Panc1 (cell line): ENCODE measurements around the gene CLSTN2. TPM values are rescaled to one million over a fixed set of nuclear protein-coding genes. Genes with fewer than 3 reads are reported as not detected.

Experiments
- ATAC-seq: fragments of 200-7000 bp; cut with Tn5 transposase; 2 replicates; pipeline ENCODE4 v1.9.1; 2020; ENCODE audit warnings: mild to moderate bottlenecking, moderate library complexity
- BruUV-seq: library from RNA; stranded (reverse); fragments of 400-500 nt; replicated peaks from 2 replicates; lab custom pipeline; 2021; lab: Mats Ljungman, UMichigan
- CTCF ChIA-PET: fragments of 300-600 bp; sonication (Branson Sonifier 250); formaldehyde crosslinking; loops from one replicate; lab custom pipeline; 2022; ENCODE audit warnings: antibody characterized with exemption; lab: Charles Lee
- POLR2A ChIA-PET: fragments of 300-600 bp; sonication (Branson Sonifier 250); formaldehyde crosslinking; loops from one replicate; lab custom pipeline; 2022; ENCODE audit warnings: antibody characterized with exemption; lab: Charles Lee
- DNase-seq: peaks from one replicate; pipeline ENCODE4 v3.0.0-alpha.2; 2010; ENCODE audit warnings: low read depth, low spot score
- H3K27ac ChIP-seq: 2 replicates; pipeline ENCODE4 v1.5.1; 2011; ENCODE audit warnings: mild to moderate bottlenecking, low read length, inconsistent platforms
- H3K27me3 ChIP-seq: fragments of 200-500 bp; sonication (Bioruptor generic); 2 replicates; pipeline ENCODE4 v1.6.0; 2014; ENCODE audit warnings: low read length, inconsistent platforms; ENCODE audit not compliant: control insufficient read depth, insufficient read depth
- H3K36me3 ChIP-seq: fragments of 200-500 bp; sonication (Bioruptor generic); 2 replicates; pipeline ENCODE4 v1.5.1; 2014; ENCODE audit warnings: inconsistent platforms, mild to moderate bottlenecking, low read length, moderate library complexity; ENCODE audit not compliant: control insufficient read depth, insufficient read depth
- H3K4me1 ChIP-seq: 2 replicates; pipeline ENCODE4 v1.5.1; 2011; ENCODE audit warnings: inconsistent platforms, mild to moderate bottlenecking, low read length, moderate library complexity; ENCODE audit not compliant: control insufficient read depth, insufficient read depth
- H3K4me3 ChIP-seq, 2 experiments: 2 replicates each; pipeline ENCODE4 v1.5.1; 2011 to 2012; ENCODE audit warnings: low read depth in 2 of 2, low read length in 2 of 2, mild to moderate bottlenecking in 2 of 2, inconsistent platforms in 1 of 2, moderate library complexity in 1 of 2
- H3K9me3 ChIP-seq: fragments of 200-500 bp; sonication (Bioruptor generic); 2 replicates; pipeline ENCODE4 v1.5.1; 2014; ENCODE audit warnings: low read depth, mild to moderate bottlenecking, inconsistent platforms, low read length, moderate library complexity; ENCODE audit not compliant: control insufficient read depth, insufficient read depth
- CTCF ChIP-seq: fragments of 450-650 bp; IDR thresholded peaks from 2 replicates; pipeline ENCODE4 v1.5.1; 2017; ENCODE audit warnings: mild to moderate bottlenecking
- POLR2AphosphoS5 ChIP-seq: IDR thresholded peaks from 2 replicates; pipeline ENCODE4 v1.6.1; 2012; ENCODE audit warnings: mild to moderate bottlenecking, low read depth, low read length, moderate library complexity
- REST ChIP-seq, 2 experiments: IDR thresholded peaks; 2 replicates each; pipeline ENCODE4 v1.6.1; 2011 to 2012; ENCODE audit warnings: low read depth in 2 of 2, control low read depth in 1 of 2, low read length in 1 of 2, mild to moderate bottlenecking in 1 of 2, moderate library complexity in 1 of 2; ENCODE audit not compliant: insufficient read depth in 1 of 2
- SIN3A ChIP-seq: IDR thresholded peaks from 2 replicates; pipeline ENCODE4 v1.6.1; 2012; ENCODE audit warnings: low read depth, mild to moderate bottlenecking, low read length, moderate library complexity, borderline replicate concordance; ENCODE audit not compliant: insufficient read depth
- TCF7L2 ChIP-seq: IDR thresholded peaks from 2 replicates; pipeline ENCODE4 v1.6.1; 2011; ENCODE audit warnings: mild to moderate bottlenecking, low read depth, low read length, inconsistent platforms
- in situ Hi-C: cut with HindIII; loops from 2 replicates; pipeline ENCODE4 v1.10.0; 2016; ENCODE audit warnings: low sequenced_read_pairs, low pct_unique_long_range_greater_than_20kb
- intact Hi-C: fragments of 100-400 bp; cut with micrococcal nuclease; formaldehyde crosslinking; loops from one replicate; pipeline ENCODE4 v1.10.0; 2022; ENCODE audit not compliant: unreplicated experiment
- total RNA-seq: library from RNA; stranded (reverse); gene quantifications from one replicate; pipeline ENCODE4 v1.2.1, GENCODE V29; 2021; ENCODE audit not compliant: unreplicated experiment

The CLSTN2 gene
- total RNA-seq, 1 experiment from 2014 or later, result 0.03 TPM

GRCh38 chr3:140131895-140132294 is 196.9 kb downstream of the CLSTN2 start:
- POLR2A ChIA-PET, result no interaction called here
- Histone ChIP-seq H3K4me1 (no peaks in the 10 kb centered on the region), H3K4me3 (no peak overlapping the region), H3K9me3 (no peaks in the 10 kb centered on the region), H3K27me3 (no peaks in the 10 kb centered on the region; the same call in 1 of the 2 replicates), H3K27ac (no peak overlapping the region), H3K36me3 (no peaks in the 10 kb centered on the region)
- in situ Hi-C loops (no loop called here), intact Hi-C loops (no loop called here)
- DNase-seq (no peak), ATAC-seq (no peak)
- BruUV-seq, result no TSS peak
- no peak for TF ChIP-seq CTCF
- TF ChIP-seq SIN3A, result no peak
- TF ChIP-seq TCF7L2, result no peak
- TF ChIP-seq POLR2AphosphoS5, result no peak
- TF ChIP-seq REST (IDR thresholded peaks at IDR 0.05; ENCODE audit: insufficient read depth in 1 of 2, low read depth in 2 of 2, low read length in 1 of 2), result no peak
- CTCF ChIA-PET, result no interaction called here

- DNase-seq (no peak), ATAC-seq (no peak)
- Histone ChIP-seq H3K4me3 (no peak overlapping the region), H3K27me3 (peaks cover 2% of the 10 kb centered on the region; the same call in 1 of the 2 replicates), H3K36me3 (no peaks in the 10 kb centered on the region), H3K9me3 (no peaks in the 10 kb centered on the region), H3K4me1 (no peaks in the 10 kb centered on the region), H3K27ac (no peak overlapping the region)
- no TSS peak for BruUV-seq
- TF ChIP-seq REST (IDR thresholded peaks at IDR 0.05; ENCODE audit: insufficient read depth in 1 of 2, low read depth in 2 of 2, low read length in 1 of 2) (no peak), TCF7L2 (no peak), SIN3A (no peak), CTCF (no peak), POLR2AphosphoS5 (no peak)
- ChIA-PET POLR2A (no interaction called here), CTCF (no interaction called here)
- in situ Hi-C loops (no loop called here), intact Hi-C loops (no loop called here)
Observed at GRCh38 chr3:140134231-140134965, 199.4 kb downstream of the CLSTN2 start.
